Karpas-422 (cell line): ENCODE data around the gene JAK1. TPM values are rescaled to one million over a fixed set of nuclear protein-coding genes. Genes with fewer than 3 reads are reported as not detected.

Experiments
- DNase-seq: peaks from one replicate; pipeline ENCODE4 v3.0.0-alpha.2; 2015
- H2AFZ ChIP-seq: fragments of 200-600 bp; sonication (generic); 2 replicates; pipeline ENCODE4 v1.6.1; 2014; ENCODE audit warnings: antibody characterized with exemption, low read length, mixed read lengths
- H3K27ac ChIP-seq: fragments of 200-600 bp; sonication (generic); 2 replicates; pipeline ENCODE4 v1.5.1; 2014; ENCODE audit warnings: mild to moderate bottlenecking, low read length, moderate library complexity
- H3K27me3 ChIP-seq: fragments of 200-600 bp; sonication (generic); 2 replicates; pipeline ENCODE4 v1.6.1; 2014; ENCODE audit warnings: low read length, mixed read lengths
- H3K36me3 ChIP-seq: fragments of 200-600 bp; sonication (generic); 2 replicates; pipeline ENCODE4 v1.6.1; 2014; ENCODE audit warnings: low read length, mixed read lengths; ENCODE audit not compliant: insufficient read depth
- H3K4me1 ChIP-seq: fragments of 200-600 bp; sonication (generic); 2 replicates; pipeline ENCODE4 v1.6.1; 2014; ENCODE audit warnings: mild to moderate bottlenecking, low read length, mixed read lengths
- H3K4me2 ChIP-seq: fragments of 200-600 bp; sonication (generic); 2 replicates; pipeline ENCODE4 v1.6.1; 2014; ENCODE audit warnings: low read length, low read depth, mild to moderate bottlenecking; ENCODE audit not compliant: poor library complexity, severe bottlenecking
- H3K4me3 ChIP-seq: fragments of 200-600 bp; sonication (generic); 2 replicates; pipeline ENCODE4 v1.5.1; 2014; ENCODE audit warnings: mild to moderate bottlenecking, antibody characterized with exemption, low read length, mixed read lengths
- H3K79me2 ChIP-seq: fragments of 200-600 bp; sonication (generic); 2 replicates; pipeline ENCODE4 v1.6.1; 2014; ENCODE audit warnings: mild to moderate bottlenecking, low read length, mixed read lengths
- H3K9ac ChIP-seq: fragments of 200-600 bp; sonication (generic); 2 replicates; pipeline ENCODE4 v1.6.0; 2014; ENCODE audit warnings: low read length
- H3K9me2 ChIP-seq: fragments of 200-600 bp; sonication (generic), shearing (Covaris generic); replicated peaks from 2 replicates; pipeline ENCODE4 v1.6.0; 2014; ENCODE audit warnings: mild to moderate bottlenecking, low read length, moderate library complexity; ENCODE audit not compliant: insufficient read depth
- H3K9me3 ChIP-seq: fragments of 300-700, 200-600 bp; sonication (generic); 2 replicates; pipeline ENCODE4 v1.6.1; 2014; ENCODE audit warnings: low read length, mixed read lengths
- H4K20me1 ChIP-seq: fragments of 200-600 bp; sonication (generic); 2 replicates; pipeline ENCODE4 v1.6.1; 2014; ENCODE audit warnings: mild to moderate bottlenecking, antibody characterized with exemption, low read length, low read depth; ENCODE audit not compliant: insufficient read depth
- total RNA-seq: library from RNA; depleted of rRNA; stranded (reverse); fragments of >200 nt; shearing (Covaris generic); gene quantifications from 2 replicates; pipeline ENCODE4 v1.2.3, GENCODE V29; 2014; ENCODE audit warnings: low replicate concordance

JAK1 gene
- total RNA-seq, 1 experiment from 2014 or later, result 19.6 TPM

GRCh38 chr1:64892576-64893573 is 73.5 kb downstream of the JAK1 start:
- Histone ChIP-seq H3K4me1 (peaks cover 16% of the 10 kb centered on the region), H3K27ac (no peak overlapping the region), H3K27me3 (no peaks in the 10 kb centered on the region), H3K9me2 (no peaks in the 10 kb centered on the region), H4K20me1 (peaks cover 77% of the 10 kb centered on the region), H3K79me2 (no peaks in the 10 kb centered on the region), H3K9me3 (no peaks in the 10 kb centered on the region), H3K9ac (no peak overlapping the region), H3K4me2 (no peak overlapping the region), H3K4me3 (no peak overlapping the region), H2AFZ (no peak overlapping the region), H3K36me3 (no peaks in the 10 kb centered on the region)
- DNase-seq, result no peak

GRCh38 chr1:64891448-64891825 is 74.9 kb downstream of the JAK1 start:
- Histone ChIP-seq H3K4me2 (no peak overlapping the region), H3K27ac (no peak overlapping the region), H2AFZ (no peak overlapping the region), H3K9me2 (no peaks in the 10 kb centered on the region), H3K9me3 (no peaks in the 10 kb centered on the region), H3K4me1 (peaks cover 16% of the 10 kb centered on the region), H3K79me2 (no peaks in the 10 kb centered on the region), H4K20me1 (peaks cover 72% of the 10 kb centered on the region), H3K9ac (no peak overlapping the region), H3K36me3 (no peaks in the 10 kb centered on the region), H3K27me3 (no peaks in the 10 kb centered on the region), H3K4me3 (no peak overlapping the region)
- DNase-seq, result no peak

GRCh38 chr1:64890699-64891447 is 75.5 kb downstream of the JAK1 start:
- no peaks in the 10 kb centered on the region for H3K9me2 ChIP-seq
- H3K9me3 ChIP-seq, result no peaks in the 10 kb centered on the region
- no peak overlapping the region for H3K9ac ChIP-seq
- no peak overlapping the region for H3K4me2 ChIP-seq
- no peaks in the 10 kb centered on the region for H3K36me3 ChIP-seq
- no peak overlapping the region for H2AFZ ChIP-seq
- H3K27me3 ChIP-seq, result no peaks in the 10 kb centered on the region
- no peak for DNase-seq
- no peak overlapping the region for H3K4me3 ChIP-seq
- H3K79me2 ChIP-seq, result no peaks in the 10 kb centered on the region
- peaks cover 16% of the 10 kb centered on the region for H3K4me1 ChIP-seq
- H4K20me1 ChIP-seq, result peaks cover 67% of the 10 kb centered on the region
- no peak overlapping the region for H3K27ac ChIP-seq

DNA sequence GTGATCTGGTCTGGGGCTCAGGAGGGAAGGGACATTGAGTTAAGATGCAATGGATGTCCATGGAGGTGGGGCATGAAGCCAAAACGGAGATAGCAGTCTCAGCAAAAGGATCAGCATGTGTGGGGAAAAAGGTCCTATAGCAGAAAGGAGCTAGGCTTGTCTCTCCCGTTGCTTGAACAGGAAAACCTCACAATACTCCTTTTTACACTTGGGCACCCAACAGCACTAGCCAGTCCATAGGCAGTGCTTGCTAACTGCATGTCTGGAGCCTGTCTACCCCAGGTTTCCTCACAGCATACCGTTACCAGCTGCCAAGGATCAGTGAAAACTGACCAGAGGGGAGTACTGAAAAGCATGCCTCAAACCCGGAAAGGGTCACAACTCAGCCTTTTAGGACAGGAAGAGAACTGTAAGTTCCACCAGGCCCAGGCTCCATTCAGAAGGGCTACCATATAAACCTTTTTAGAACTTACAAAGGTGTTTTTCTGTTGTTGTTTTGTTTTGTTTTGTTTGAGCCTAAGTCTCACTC is 78.6 kb downstream of the JAK1 start:
- no peaks in the 10 kb centered on the region for H3K9me3 ChIP-seq
- no peak overlapping the region for H2AFZ ChIP-seq
- no peaks in the 10 kb centered on the region for H3K79me2 ChIP-seq
- DNase-seq, result no peak
- H3K9me2 ChIP-seq, result no peaks in the 10 kb centered on the region
- no peak overlapping the region for H3K4me3 ChIP-seq
- H3K9ac ChIP-seq, result no peak overlapping the region
- no peak overlapping the region for H3K27ac ChIP-seq
- H3K27me3 ChIP-seq, result no peaks in the 10 kb centered on the region
- H3K36me3 ChIP-seq, result no peaks in the 10 kb centered on the region
- peaks cover 11% of the 10 kb centered on the region for H3K4me1 ChIP-seq
- no peak overlapping the region for H3K4me2 ChIP-seq
- H4K20me1 ChIP-seq, result peaks cover 41% of the 10 kb centered on the region

GRCh38 chr1:64886877-64887276 is 79.5 kb downstream of the JAK1 start:
- H3K4me1 ChIP-seq, result peaks cover 11% of the 10 kb centered on the region
- no peaks in the 10 kb centered on the region for H3K36me3 ChIP-seq
- no peaks in the 10 kb centered on the region for H3K79me2 ChIP-seq
- H3K4me2 ChIP-seq, result no peak overlapping the region
- no peak overlapping the region for H3K27ac ChIP-seq
- H3K9me2 ChIP-seq, result no peaks in the 10 kb centered on the region
- DNase-seq, result no peak
- H2AFZ ChIP-seq, result no peak overlapping the region
- H3K9me3 ChIP-seq, result no peaks in the 10 kb centered on the region
- H4K20me1 ChIP-seq, result peaks cover 32% of the 10 kb centered on the region
- H3K27me3 ChIP-seq, result no peaks in the 10 kb centered on the region
- H3K9ac ChIP-seq, result no peak overlapping the region
- H3K4me3 ChIP-seq, result no peak overlapping the region

DNA sequence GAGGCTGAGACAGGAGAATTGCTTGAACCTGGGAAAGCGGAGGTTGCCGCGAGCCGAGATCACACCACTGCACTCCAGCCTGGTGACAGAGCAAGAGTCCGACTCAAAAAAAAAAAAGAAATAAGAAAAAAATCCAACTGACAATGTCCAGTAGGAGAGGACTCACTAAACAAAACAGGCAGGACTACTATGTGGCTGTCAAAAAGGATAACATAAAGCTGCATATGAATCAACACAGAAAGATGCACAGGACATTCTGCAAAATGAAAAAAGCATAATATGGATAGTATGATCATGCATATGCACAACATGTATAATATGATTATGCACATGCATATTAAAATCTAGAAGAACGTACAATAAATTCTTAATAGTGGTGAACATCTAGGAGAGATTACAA is 80.7 kb downstream of the JAK1 start:
- Histone ChIP-seq H3K9me3 (no peaks in the 10 kb centered on the region), H3K27me3 (no peaks in the 10 kb centered on the region), H3K9me2 (no peaks in the 10 kb centered on the region), H4K20me1 (peaks cover 20% of the 10 kb centered on the region), H3K27ac (no peak overlapping the region), H3K4me1 (peaks cover 11% of the 10 kb centered on the region), H3K4me2 (no peak overlapping the region), H3K79me2 (no peaks in the 10 kb centered on the region), H3K36me3 (no peaks in the 10 kb centered on the region), H3K4me3 (no peak overlapping the region), H3K9ac (no peak overlapping the region), H2AFZ (no peak overlapping the region)
- no peak for DNase-seq

DNA sequence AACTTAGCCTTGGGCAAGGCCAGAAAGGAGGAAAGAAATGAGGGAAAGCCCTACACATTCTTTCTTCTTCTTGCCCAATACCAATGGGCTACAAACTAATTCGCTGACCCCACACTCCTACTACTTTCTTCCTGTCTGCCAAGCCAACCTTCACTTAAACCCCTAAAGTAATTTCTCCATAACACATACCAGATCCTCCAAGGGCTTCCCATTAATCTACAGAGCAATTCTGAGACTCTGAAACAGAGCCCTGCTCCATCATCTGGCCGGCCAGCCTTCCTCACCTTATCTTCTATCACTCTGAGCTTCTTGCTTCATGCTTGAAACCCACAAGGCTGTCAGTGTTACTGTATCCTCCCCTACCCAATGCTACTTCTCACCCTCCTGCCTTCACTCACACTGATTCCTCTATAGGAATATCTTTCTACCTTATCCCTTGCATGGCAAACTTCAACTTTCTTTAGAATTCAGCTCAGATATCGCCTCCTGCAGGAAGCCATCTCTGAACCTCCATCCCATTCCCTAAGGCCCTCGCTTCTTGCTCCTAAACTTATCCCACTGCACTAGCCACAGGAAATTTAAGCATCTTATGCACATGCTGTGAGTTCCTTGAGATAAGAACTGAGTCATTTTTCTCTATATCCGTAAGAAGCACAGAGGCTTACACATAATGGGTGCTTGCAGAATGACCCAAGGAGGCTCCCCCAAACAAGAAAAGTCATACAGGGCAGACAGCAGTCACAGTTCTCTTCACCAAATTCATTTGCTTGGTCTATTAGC is 81.9 kb downstream of the JAK1 start:
- Histone ChIP-seq H3K4me2 (no peak overlapping the region), H3K9me3 (no peaks in the 10 kb centered on the region), H3K79me2 (no peaks in the 10 kb centered on the region), H3K9ac (no peak overlapping the region), H4K20me1 (peaks cover 9% of the 10 kb centered on the region), H3K27ac (no peak overlapping the region), H2AFZ (no peak overlapping the region), H3K36me3 (no peaks in the 10 kb centered on the region), H3K9me2 (no peaks in the 10 kb centered on the region), H3K27me3 (no peaks in the 10 kb centered on the region), H3K4me1 (peaks cover 5% of the 10 kb centered on the region), H3K4me3 (no peak overlapping the region)
- DNase-seq, result no peak
